Activated naive CD8-positive, alpha-beta T cell (primary cell): ENCODE results near the gene BPIFB1.

Experiments
- H3K27ac Mint-ChIP-seq: one replicate; pipeline ENCODE4 v1.8.0; 2021; ENCODE audit warnings: mixed read lengths
- H3K27me3 Mint-ChIP-seq: one replicate; pipeline ENCODE4 v1.8.0; 2021; ENCODE audit warnings: mixed read lengths
- H3K36me3 Mint-ChIP-seq: one replicate; pipeline ENCODE4 v1.8.0; 2021; ENCODE audit warnings: mixed read lengths
- H3K4me1 Mint-ChIP-seq: one replicate; pipeline ENCODE4 v1.8.0; 2021; ENCODE audit warnings: low read depth, mixed read lengths
- H3K4me3 Mint-ChIP-seq: one replicate; pipeline ENCODE4 v1.8.0; 2021; ENCODE audit warnings: mild to moderate bottlenecking, mixed read lengths
- H3K9me3 Mint-ChIP-seq: one replicate; pipeline ENCODE4 v1.8.0; 2021; ENCODE audit warnings: low read depth, mixed read lengths

Gene BPIFB1

GRCh38 chr20:33338467-33339258, 55.6 kb downstream of the BPIFB1 start:
- peaks cover 1% of the 10 kb centered on the region for H3K4me1 Mint-ChIP-seq
- H3K4me3 Mint-ChIP-seq = no peak overlapping the region
- no peaks in the 10 kb centered on the region for H3K36me3 Mint-ChIP-seq
- H3K27ac Mint-ChIP-seq = no peak overlapping the region
- no peaks in the 10 kb centered on the region for H3K27me3 Mint-ChIP-seq
- no peaks in the 10 kb centered on the region for H3K9me3 Mint-ChIP-seq

DNA sequence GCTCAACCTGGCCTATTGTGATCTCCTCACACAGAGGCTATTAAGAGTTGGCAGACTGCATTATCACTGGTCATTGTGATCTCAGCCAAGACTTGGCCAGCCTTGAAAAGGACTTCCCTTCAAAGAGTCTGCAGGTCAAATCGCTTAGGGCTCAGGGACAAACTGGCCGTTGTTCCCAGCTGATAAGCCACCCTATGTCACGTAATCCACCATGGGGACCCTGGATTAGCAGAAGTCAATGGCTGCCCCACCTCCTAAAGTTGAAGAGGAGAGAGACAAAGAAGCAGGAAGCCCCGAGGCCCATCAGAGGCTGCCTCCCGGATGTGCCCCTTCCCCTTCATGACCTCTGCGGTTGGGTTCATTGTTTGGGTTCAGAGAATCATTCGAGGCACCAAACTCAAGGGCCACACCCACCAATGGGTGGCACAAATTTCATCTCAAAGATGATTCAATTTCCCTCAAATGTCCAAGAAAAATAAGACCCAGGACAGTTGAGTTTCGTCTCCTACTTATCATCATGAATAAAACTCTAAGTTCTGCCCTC, 56.6 kb downstream of the BPIFB1 start:
- Mint-ChIP-seq H3K4me3 (no peak overlapping the region), H3K4me1 (peaks cover 1% of the 10 kb centered on the region), H3K27ac (no peak overlapping the region), H3K27me3 (no peaks in the 10 kb centered on the region), H3K36me3 (no peaks in the 10 kb centered on the region), H3K9me3 (no peaks in the 10 kb centered on the region)

- H3K27ac Mint-ChIP-seq = no peak overlapping the region
- H3K9me3 Mint-ChIP-seq = no peaks in the 10 kb centered on the region
- peaks cover 6% of the 10 kb centered on the region for H3K4me1 Mint-ChIP-seq
- no peaks in the 10 kb centered on the region for H3K27me3 Mint-ChIP-seq
- no peak overlapping the region for H3K4me3 Mint-ChIP-seq
- no peaks in the 10 kb centered on the region for H3K36me3 Mint-ChIP-seq
Measured at GRCh38 chr20:33343521-33343920, 60.5 kb downstream of the BPIFB1 start.

DNA sequence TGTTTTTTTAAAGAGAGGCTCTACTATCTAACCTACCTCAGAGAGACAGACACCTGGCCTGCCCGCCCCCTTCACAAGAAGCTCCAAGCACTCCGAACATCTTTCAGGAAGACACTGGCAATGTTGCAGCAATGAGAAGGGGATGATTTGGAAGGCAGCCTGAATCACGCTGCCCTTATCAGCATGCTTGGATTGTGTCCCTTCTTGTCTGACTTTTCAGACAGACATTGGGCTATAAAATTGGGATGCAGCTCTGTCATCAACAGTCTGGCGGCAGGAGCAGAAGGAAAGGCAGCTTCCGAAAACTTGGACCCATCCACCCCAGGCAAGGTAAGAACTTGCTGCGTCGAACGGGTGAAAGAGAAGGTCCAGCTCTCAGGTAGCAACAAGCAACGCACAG, 62.3 kb downstream of the BPIFB1 start:
- no peak overlapping the region for H3K27ac Mint-ChIP-seq
- H3K27me3 Mint-ChIP-seq = no peaks in the 10 kb centered on the region

DNA sequence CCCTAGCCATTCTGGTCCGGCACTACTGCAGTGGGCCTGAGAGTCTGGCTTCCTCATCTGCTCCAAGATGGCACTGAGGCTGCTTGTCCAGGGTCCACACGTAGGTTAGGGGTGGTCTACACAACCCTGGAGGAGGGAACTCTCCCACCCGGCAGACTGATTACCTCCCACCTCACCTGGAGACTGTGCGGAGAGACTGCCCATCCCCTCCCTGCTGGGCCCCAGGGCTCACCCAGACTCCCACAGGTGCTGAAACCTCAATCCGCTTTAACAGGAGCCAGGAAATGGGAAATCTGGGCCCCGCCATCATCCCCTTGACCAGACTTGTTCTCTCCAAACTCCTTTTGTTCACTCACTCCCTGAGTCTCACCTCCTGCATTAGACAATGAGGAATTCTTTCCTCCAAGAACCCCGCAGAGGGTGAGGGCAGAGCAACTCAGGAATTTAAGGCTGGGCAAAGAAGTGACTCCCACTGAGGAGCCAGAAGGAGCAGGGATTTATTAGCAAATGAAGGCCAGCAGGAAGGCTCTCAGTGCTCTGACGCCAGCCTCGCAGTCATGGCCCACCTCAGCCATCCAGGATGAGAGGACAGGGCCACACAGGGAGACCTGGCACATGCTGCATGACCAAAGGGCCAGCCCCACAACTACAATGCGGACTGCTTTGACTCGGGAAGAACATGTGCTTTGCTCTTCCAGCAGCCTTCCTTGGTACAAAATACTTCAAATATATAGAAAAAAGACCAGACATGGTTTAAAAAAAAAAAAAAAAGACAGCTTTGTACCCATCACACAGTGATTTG, 65.3 kb downstream of the BPIFB1 start:
- Mint-ChIP-seq H3K4me3 (no peak overlapping the region), H3K27me3 (no peaks in the 10 kb centered on the region), H3K27ac (no peak overlapping the region), H3K9me3 (no peaks in the 10 kb centered on the region), H3K36me3 (peaks cover 6% of the 10 kb centered on the region), H3K4me1 (peaks cover 6% of the 10 kb centered on the region)

More for the DNA sequence above, 62.3 kb downstream of the BPIFB1 start:
- Mint-ChIP-seq H3K4me3 (no peak overlapping the region), H3K36me3 (peaks cover 3% of the 10 kb centered on the region), H3K4me1 (peaks cover 6% of the 10 kb centered on the region), H3K9me3 (no peaks in the 10 kb centered on the region)

DNA sequence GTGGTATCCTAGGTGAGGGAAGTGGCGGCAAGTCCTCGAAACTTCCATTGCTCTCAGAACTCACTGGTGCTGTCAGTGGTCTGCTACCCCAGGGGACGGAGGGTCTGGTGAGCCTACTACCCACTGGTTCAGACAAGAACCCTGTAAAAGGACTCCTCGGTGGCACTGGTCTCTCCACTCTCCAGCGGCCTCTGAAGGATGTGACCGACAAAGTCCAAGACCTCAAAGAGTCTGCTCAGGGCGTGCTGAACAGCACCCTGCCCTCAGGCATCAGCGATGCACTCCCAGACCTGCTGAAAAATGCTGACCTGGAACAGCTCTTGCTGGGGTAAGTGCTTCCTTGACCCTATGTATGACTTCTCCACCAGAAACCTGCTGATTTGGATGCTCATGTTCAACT, 66.5 kb downstream of the BPIFB1 start:
- peaks cover 6% of the 10 kb centered on the region for H3K36me3 Mint-ChIP-seq
- no peak overlapping the region for H3K4me3 Mint-ChIP-seq
- H3K27me3 Mint-ChIP-seq = no peaks in the 10 kb centered on the region
- H3K4me1 Mint-ChIP-seq = peaks cover 5% of the 10 kb centered on the region
- no peaks in the 10 kb centered on the region for H3K9me3 Mint-ChIP-seq
- H3K27ac Mint-ChIP-seq = no peak overlapping the region

DNA sequence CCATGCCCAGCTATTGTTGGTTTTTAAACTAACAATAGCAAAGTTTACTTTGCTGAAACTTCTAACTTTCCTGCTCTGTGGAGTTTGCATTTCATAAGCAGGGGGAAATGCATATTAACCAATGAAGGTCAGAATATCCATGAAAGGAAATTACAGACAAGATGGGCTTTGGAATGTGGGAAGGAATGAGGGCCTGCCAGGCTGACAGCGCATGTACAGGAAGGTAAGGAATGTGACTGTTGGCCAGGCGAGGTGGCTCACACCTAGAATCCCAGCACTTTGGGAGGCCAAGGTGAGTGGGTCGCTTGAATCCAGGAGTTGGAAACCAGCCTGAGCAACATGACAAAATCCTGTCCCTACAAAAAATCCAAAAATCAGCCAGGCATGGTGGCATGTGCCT, 68.7 kb downstream of the BPIFB1 start:
- no peaks in the 10 kb centered on the region for H3K9me3 Mint-ChIP-seq
- H3K36me3 Mint-ChIP-seq = peaks cover 8% of the 10 kb centered on the region
- H3K27me3 Mint-ChIP-seq = no peaks in the 10 kb centered on the region
- H3K4me3 Mint-ChIP-seq = no peak overlapping the region
- no peaks in the 10 kb centered on the region for H3K4me1 Mint-ChIP-seq
- no peak overlapping the region for H3K27ac Mint-ChIP-seq

GRCh38 chr20:33352258-33353012, 69.4 kb downstream of the BPIFB1 start:
- Mint-ChIP-seq H3K36me3 (peaks cover 8% of the 10 kb centered on the region), H3K27ac (no peak overlapping the region), H3K27me3 (no peaks in the 10 kb centered on the region), H3K4me1 (no peaks in the 10 kb centered on the region), H3K9me3 (no peaks in the 10 kb centered on the region), H3K4me3 (no peak overlapping the region)

DNA sequence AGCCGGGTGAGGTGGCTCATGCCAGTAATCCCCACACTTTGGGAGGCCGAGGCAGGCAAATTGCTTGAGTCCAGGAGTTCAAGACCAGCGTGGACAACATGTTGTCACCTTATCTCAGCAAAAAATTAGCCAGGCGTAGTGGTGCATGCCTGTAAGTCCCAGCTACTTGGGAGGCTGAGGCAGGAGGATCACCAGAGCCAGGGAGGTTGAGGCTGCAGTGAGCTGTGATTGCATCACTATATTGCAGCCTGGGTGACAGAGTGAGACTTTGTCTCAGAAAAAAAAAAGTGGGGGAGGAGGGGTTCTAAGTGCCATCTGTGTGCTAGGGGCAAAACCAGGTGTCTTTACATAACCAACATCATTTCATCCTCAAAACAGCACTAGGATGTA, 70.0 kb downstream of the BPIFB1 start:
- Mint-ChIP-seq H3K9me3 (no peaks in the 10 kb centered on the region), H3K36me3 (peaks cover 8% of the 10 kb centered on the region), H3K4me1 (no peaks in the 10 kb centered on the region), H3K4me3 (no peak overlapping the region), H3K27me3 (no peaks in the 10 kb centered on the region), H3K27ac (no peak overlapping the region)
